GM18520 (cell line): Measurements from ENCODE around the gene TDRD15.
"Not testable (repeated sequence)": the region's sequence is repeated elsewhere in the genome, so short reads cannot be mapped to it uniquely, and the experiment has no call there.

ENCODE experiments used
- ATAC-seq: cut with Tn5 transposase; IDR thresholded peaks from one replicate; pipeline ENCODE4 v1.9.1; 2021; ENCODE audit not compliant: unreplicated experiment

Gene TDRD15

DNA sequence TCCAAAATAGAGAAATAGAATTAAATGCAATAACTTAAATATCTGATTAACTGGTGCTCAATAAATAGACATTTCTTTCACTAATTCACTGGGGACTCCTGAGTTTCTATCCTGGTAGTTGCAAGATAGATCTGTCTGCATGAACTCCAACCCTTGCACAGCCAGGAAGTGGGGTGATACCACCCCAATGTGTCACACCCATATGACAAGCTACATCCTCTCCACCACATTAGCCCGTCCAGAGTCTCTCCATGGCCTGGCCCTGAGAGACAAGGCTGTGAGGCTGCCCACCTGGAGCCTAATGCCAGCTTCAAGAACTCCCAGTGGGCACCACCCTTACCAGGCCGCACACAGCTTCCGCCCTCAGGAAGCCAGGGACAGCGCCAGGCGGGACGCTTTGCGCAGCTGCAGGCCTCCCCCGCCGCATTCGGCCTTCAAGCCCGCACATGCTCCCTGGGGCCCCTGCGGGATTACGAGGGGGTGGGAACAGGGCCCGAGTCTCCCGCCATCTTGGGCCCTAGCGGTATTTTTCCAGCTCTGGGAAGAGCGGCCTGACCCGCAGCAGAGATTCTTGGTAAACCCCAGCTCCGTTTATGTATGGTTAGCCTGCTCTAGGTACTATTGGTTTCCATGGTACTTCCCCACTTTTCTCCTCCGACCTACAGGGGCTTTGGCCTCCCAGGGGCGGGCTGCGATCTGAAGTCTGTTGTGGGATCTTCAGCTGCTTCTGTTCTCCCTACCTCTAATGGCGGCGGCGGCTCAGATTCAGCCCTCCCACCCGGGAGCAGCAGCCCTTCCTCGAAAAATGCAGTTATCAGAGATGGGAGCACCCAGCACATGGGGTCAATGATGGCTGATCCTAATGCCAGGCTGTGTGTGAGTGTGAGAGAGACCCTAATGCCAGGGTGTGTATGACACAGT is at the start of gene TDRD15:
TSS of gene TDRD15 (plus strand) at position 496 of the 921 bp plus-strand sequence. CDS start 13,500 bp downstream, outside the sequence.
- no peak for ATAC-seq

DNA sequence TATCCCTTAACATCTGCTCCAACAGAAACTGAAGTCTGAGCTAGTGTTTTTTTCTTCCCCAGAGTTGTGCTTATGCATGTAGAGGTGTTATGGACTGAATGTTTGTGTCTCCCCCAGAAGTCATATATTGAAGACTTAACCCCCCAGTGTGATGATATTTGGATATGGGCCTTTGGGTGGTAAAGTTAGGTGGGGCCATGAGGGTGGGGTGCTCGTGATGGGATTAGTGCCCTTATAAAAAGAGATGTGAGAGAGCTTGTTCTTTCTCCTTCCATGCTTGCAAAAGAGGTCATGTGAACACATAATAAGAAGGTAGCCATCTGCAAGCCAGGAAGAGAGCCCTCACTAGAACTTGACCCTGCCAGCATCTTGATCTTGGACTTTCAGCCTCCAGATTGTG is 45.5 kb upstream of the TDRD15 start:
- no peak for ATAC-seq

DNA sequence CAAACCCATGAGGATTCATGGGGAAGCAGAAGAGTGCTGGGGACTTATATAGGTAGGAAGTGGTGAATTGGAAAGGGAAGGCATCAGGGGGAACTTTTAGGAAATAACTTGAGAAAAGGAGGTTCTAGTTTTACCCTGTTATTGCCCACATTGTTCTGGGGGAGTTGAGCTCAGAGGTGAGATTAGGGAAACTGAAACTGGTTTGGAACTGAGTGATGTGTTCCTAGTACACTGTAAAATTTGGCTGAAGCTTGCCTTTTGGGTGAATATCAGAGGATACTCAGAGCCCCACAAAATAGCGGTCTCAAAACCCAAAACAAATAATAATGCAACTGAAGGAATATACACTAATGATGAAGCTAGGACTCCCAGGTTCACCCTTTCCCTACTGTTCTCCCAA is 40.3 kb upstream of the TDRD15 start:
- ATAC-seq: no peak

DNA sequence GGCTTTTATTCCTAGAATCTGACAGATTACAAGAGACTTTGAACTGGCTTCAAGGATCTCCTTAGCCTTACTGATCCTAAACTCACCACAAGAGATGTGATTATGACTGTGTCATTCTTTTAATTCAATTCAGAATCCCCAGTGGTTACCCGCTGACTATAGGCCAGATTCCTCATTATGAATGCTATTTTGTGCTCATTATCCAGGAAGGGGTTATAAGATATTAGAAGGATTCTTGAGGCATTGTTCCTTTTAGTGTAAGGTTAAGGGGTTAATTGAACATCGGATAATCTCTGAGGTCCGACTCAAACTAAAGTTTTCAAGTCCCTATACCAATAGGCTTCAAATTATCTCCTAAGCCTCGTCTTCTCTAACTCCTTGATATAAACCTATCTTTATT is 39.4 kb upstream of the TDRD15 start:
- no peak for ATAC-seq

DNA sequence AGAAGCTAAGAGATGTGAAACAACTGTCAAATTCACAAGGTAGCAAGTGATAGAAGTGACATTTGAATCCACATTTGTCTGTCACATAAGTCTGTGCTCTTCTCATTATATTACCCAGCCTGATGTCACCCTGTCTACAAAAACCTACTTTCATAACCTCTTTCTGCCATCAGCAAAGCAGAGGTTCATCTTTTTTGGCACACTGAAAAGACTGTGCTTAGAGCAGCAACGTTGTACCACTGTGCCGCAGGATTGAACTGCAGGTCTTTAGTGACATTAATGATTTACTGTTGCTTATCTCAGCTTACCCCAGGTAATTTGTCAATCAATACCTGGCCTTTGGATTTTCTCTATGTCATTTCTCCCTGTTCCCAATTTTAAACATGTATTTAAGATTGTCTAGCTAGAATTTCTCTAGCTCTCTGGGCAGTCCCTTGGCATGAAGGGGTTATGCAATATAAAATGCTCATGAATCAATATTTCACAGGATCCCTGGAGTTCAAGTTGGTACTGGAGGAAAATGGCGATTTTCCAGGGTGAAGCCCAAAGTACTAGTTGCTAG is 31.4 kb upstream of the TDRD15 start:
- ATAC-seq: no peak

DNA sequence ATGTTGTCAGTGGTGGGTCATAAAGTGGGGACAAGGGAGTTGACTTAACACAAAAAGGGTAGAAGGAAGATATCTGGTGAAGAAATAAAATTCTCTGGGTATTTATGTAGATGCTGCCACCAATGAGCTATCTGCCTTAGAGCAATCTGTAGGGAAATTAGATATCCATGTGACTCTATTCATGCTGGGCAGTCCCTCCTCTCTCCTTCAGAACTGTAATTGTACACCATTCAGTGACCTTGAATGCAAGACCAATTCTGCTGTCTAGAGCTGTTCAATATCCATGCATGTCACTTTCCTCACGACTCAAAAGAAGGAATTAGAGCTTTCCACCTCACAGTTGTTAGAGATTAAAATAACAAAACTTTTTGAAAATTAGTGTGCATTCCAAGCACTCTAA is 28.6 kb upstream of the TDRD15 start:
- ATAC-seq: no peak

DNA sequence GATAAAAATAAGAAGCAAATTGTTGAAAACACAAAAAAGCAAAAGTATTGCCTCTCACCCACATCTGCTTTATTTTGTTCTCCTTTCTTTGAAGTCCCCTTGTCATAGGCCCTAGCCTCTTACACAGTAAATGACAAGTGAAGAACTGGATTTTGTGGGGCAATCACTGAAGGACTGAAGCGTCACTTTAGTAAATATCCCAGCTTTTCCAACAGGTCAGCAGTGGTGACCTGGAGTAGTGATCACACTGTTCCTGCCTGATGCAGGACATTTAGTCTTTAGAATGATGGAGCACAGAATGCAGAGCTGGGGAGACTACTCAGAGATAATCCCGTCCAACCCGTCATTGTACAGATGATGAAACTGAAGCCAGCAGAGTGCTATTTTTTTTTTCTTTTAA is 28.1 kb upstream of the TDRD15 start:
- no peak for ATAC-seq

DNA sequence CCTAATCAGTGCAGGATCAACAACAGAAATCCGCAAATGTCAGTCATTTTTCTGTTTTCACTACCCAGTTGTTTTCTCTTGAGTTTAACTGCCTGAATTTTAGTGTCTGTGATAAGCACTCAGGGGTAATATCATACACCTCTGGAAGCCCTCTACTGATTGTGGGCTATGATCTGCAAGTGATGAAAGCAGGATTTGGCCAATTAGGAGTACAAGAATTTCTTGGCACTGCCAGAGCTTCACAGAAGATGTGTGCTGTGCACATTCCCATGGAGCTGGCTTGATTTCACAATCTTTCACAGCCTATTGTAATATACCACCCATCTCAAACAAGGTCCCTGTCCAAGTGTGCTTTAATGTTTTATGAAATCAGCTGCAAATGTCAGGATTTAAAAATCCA is 27.3 kb upstream of the TDRD15 start:
- ATAC-seq: no peak

DNA sequence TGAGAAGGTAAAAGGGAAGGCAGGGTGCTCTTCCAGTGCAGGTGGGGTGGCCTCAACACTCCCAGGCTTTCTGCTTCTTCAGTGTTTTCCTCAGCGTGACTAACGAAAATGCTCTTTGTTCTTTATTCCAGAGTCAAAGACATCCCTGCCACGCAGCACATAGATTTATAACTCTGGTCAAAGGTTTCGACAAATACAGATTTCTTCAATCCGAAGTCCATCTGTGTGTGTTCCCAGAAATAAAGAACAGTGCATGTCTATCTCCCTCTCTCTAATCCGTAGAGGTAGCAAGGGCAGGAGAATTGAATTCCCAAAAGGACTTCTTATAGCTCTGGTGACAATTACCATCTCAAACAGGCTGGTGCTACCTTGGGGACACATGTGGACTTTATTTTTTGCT is 26.4 kb upstream of the TDRD15 start:
- ATAC-seq: no peak

DNA sequence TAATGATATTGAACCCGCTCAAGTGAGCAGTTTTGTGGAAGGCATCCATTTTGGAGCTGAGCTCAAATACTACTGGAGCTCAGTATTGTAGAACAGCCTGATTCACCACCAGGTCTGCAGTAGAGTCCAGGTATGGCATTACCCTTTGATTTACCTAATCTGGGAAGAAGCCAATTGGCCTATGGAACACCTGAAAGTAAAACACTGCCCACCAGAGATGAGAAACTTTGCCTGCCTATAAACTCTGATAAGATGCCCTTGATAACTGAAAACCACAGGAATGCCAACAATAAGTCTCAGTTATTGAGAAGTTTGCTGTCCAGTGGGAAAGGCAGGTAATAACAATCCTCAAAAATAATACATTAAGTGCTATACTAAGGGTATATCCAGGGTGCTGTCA is 25.5 kb upstream of the TDRD15 start:
- ATAC-seq: no peak

DNA sequence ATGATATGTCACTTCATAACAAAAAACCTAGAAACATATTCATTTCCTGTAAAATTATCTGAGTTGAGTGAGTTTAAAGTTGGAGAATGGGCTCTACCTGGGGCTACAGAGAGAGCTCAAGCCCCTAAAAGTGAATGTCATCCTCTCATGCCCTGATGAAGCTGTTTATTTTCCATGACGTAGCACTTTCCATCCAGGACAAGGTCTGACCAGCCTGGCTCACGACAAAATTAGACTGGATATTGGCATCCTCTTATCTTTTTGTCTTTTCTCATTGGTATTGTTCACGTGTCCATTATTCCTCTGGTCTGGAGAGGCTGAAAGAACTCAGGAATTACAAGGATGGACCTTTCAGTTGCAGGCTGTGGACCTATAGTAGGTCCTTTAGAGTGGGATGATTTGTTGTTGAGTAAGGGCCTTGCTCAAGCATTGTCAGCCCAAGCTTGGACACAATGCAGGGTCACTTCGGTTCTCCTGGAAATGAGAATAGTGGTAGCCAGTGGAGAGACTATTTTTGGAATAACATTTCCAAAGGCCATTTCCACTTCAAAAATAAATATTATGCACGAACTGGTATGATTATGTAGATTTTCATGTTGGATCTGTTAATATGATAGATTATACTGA is 24.4 kb upstream of the TDRD15 start:
- no peak for ATAC-seq

DNA sequence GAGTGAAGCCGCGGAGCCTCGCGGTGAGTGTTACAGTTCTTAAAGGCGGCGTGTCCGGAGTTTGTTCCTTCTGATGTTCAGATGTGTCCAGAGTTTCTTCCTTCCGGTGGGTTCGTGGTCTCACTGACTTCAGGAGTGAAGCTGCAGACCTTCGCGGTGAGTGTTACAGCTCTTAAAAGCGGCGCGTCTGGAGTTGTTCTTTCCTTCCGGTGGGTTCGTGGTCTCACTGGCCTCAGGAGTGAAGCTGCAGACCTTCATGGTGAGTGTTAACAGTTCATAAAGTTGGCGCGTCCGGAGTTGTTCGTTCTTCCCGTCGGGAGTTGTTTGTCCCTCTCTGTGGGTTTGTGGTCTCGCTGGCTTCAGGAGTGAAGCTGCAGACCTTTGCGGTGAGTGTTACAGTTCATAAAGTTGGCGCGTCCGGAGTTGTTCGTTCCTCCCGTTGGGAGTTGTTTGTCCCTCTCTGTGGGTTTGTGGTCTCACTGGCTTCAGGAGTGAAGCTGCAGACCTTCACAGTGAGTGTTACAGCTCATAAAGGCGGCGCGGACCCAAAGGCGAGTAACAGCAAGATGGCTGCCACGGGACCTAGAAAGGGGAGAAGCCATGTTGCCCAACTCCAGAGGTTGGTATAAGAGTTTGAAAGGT is 22.1 kb upstream of the TDRD15 start:
- ATAC-seq: not testable (repeated sequence)

DNA sequence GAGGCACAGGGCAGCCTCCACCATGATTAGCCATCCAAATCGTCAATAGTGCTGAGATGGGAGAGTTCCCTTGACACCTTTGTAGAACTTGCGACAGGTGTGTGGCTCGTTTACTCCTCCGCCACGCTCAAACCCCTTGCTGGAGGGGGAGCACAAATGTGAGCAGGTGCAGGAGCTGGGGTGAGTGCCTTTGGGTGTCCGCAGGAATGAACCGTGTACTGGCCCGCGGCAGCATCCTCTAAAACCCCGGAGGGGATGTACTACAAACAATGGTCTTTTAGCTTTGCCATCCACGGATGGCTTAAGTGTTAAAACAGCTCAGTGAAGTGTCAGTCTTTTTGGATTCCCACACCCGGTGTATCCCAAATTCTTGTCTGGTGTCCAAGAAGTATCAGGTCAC is 21.4 kb upstream of the TDRD15 start:
- no peak for ATAC-seq

DNA sequence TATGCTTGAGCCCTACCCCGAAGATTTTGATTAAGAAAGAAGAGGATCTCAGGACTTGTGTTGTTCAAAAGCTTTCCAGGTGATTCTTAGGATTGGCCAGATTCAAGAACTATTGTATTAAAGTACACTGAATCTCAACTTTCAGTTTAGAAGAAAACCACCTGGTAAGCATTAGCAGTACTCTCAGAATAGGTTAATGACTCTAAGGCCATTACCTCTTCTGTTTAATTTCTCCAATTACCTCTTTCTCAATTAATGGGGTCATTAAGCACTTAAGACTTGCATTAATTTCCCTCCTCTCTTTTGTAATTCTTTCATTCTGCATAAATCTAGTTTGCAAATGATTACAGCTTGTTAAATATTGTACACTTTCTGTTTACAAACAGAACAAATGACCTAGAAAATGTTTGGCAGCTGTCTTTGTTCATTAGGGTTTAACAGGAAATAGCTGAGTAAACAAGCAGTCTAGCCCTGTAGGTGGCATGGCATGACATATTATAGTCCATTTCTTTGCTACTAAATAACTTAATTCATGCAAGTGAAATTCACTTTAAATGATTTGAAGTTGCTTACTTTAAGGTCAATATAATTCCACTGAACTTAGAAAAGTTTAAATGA is 20.4 kb upstream of the TDRD15 start:
- ATAC-seq: no peak

DNA sequence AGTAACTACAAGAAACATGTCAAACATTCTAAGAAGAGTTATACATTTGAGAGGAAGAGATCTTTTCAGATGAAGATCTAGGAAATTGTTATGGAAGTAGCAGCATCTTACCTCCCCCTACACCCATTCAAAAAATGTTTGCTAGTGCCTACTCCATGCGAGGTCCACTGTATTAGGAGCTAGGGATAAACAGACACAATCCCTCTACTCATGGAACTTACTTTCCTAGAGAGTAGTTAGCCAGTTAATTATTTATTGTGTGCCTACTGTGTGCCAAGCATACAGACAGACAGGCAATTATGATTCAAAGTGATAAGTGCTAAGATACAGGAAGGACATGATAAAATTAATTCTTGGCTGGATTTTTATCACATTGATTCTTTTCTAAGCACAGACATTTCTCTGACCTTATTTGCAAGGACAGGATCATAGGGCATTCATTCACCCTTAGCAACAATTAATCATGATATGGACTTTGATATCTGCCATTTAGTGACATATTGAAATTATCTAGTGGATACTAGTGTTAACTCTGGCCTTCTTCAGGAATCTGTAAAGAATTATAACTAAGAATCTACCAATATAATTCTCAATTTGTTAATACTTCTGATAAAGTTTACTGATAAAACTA is 19.6 kb upstream of the TDRD15 start:
- no peak for ATAC-seq

DNA sequence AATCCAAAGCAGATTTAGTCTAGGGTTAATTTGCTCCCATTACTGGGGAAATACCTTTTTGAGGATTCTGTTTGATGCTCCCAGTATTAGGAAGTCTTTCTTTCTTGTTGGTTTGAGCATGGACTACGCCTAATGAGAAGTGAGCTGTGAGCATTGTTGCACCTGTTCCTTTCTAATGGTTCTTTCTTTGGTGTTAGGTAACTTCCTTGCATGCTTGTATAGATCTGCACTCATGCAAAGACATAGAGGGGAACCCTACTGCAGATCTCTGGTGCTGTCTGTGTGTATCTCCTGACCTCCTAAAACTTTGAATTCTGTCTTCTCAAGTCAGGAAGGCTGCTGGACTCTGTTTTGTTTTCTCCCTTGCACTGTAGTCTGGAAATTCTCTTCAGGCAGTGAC is 12.8 kb upstream of the TDRD15 start:
- ATAC-seq: no peak

DNA sequence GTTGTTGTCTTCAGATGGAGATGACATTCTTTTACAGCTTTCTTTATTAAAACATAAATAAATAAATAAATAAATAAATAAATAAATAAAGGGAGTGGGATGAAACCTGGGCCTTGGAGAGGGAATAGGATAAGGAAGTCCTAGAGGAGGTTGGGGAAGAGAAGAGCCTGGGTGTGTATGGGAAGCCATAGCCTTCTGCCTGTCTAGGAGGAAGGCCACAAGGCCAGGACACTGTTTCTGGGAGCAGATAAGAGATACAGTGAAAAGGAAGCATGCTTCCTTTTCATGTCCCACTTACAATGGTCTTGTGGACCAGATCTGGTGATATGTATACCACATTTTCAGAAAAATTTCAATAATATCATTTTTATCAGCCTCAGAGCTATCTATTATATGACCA is 6.1 kb upstream of the TDRD15 start:
- no peak for ATAC-seq

DNA sequence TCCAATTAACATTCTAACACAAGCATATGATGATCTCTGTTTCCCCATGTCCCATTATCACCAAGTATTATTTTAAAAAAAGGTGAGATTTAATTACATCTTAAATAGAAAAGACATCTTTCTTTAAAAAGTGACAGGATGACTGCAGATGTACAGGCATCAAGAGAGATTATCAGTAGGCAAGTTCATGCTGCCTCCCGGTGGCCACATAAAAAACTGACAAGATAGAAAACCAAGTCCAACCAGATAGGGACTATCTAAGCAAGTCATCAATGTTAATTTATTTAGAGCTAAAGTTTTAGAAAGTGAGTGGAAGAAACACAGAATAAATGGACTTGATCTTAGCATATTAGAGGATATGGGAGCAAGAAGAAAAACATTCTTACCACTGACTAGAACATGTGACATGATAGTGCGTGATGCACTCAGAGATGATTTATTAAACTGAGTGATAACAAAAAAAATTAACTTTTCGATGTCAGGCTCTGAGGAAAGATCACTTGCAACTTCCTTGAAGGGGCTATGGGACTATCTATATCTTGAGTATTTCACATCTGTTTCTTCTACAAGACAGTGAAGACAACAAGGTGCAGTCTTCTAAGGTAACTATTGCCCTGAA is 5.4 kb upstream of the TDRD15 start:
- ATAC-seq: no peak

DNA sequence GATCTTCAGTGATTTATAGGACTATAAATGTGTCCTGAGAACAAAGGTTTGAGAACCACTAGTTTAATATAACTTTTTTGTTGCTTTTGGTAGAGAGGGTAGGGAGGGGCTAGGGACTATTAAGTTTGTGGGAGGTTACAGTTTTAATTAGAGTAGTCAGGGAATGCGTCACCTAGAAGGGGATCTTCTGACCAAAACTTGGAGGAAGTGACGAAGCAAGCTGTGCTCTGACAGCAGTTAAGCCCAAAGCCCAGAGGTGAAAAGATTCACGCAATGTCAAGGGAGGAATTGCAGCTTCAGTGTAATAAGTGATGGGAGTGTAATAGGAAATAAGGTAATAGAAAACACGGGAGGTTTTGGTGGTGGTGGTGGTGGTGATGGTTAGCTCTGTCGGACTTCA is 8.1 kb downstream of the TDRD15 start:
- ATAC-seq: no peak

DNA sequence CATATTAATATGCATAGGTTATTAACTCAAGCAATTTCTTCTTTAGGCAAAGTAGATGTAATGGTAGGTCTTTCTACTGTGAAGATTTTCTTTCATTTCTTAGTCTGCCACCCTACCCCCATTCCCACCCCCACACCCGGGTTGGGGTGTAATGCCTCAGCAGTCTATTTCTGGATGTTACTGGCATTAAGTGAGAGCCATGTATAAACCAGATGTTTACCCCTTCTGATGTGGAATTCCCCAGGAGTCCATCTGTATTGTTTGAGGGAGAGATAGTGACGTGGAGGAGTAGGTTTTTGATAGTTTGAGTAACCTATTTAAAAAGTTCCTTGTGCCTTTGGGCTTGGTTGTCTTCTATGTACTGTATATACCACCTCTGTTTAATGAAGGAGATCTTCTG is 11.8 kb downstream of the TDRD15 start:
- no peak for ATAC-seq
